KMS-11 (cell line): ENCODE measurements around the gene MAP1LC3B.

Source experiments
- H2AFZ ChIP-seq: fragments of 200-600 bp; sonication (generic); 2 replicates; pipeline ENCODE4 v1.6.1; 2016; ENCODE audit warnings: antibody characterized with exemption, mixed run types, low read depth
- H3K27ac ChIP-seq: fragments of 200-600 bp; sonication (generic); 2 replicates; pipeline ENCODE4 v1.6.1; 2016; ENCODE audit warnings: mild to moderate bottlenecking, mixed run types
- H3K27me3 ChIP-seq: fragments of 200-600 bp; sonication (generic); 2 replicates; pipeline ENCODE4 v1.6.1; 2017; ENCODE audit warnings: mild to moderate bottlenecking, low read depth, mixed run types, moderate library complexity; ENCODE audit not compliant: insufficient read depth
- H3K36me3 ChIP-seq: fragments of 200-600 bp; sonication (generic); 2 replicates; pipeline ENCODE4 v1.6.1; 2017; ENCODE audit warnings: mild to moderate bottlenecking, mixed run types; ENCODE audit not compliant: insufficient read depth
- H3K4me1 ChIP-seq: fragments of 200-600 bp; sonication (generic); 2 replicates; pipeline ENCODE4 v1.6.1; 2016; ENCODE audit warnings: mild to moderate bottlenecking, low read depth, mixed run types; ENCODE audit not compliant: poor library complexity, severe bottlenecking
- H3K4me2 ChIP-seq: fragments of 200-600 bp; sonication (generic); 2 replicates; pipeline ENCODE4 v1.7.0; 2016; ENCODE audit warnings: mild to moderate bottlenecking, mixed run types
- H3K4me3 ChIP-seq: fragments of 200-600 bp; sonication (generic); IDR thresholded peaks from 2 replicates; pipeline ENCODE4 v1.6.1; 2017; ENCODE audit warnings: low read depth, low read length, mixed read lengths; ENCODE audit not compliant: insufficient read depth
- H3K79me2 ChIP-seq: fragments of 200-600 bp; sonication (generic); 2 replicates; pipeline ENCODE4 v1.6.1; 2016; ENCODE audit warnings: low read depth, mixed run types; ENCODE audit not compliant: insufficient read depth
- H3K9ac ChIP-seq: fragments of 200-600 bp; sonication (generic); 2 replicates; pipeline ENCODE4 v1.6.1; 2016; ENCODE audit warnings: mild to moderate bottlenecking, mixed run types
- H4K20me1 ChIP-seq: fragments of 200-600 bp; sonication (generic); 2 replicates; pipeline ENCODE4 v1.6.1; 2016; ENCODE audit warnings: mild to moderate bottlenecking, mixed run types; ENCODE audit not compliant: insufficient read depth
- CTCF ChIP-seq: fragments of 200-600 bp; sonication (generic); conservative IDR thresholded peaks from 2 replicates; pipeline ENCODE4 v1.6.1; 2017; ENCODE audit warnings: low read depth, mild to moderate bottlenecking, antibody characterized with exemption, low read length, moderate library complexity, mixed read lengths

The MAP1LC3B gene

DNA sequence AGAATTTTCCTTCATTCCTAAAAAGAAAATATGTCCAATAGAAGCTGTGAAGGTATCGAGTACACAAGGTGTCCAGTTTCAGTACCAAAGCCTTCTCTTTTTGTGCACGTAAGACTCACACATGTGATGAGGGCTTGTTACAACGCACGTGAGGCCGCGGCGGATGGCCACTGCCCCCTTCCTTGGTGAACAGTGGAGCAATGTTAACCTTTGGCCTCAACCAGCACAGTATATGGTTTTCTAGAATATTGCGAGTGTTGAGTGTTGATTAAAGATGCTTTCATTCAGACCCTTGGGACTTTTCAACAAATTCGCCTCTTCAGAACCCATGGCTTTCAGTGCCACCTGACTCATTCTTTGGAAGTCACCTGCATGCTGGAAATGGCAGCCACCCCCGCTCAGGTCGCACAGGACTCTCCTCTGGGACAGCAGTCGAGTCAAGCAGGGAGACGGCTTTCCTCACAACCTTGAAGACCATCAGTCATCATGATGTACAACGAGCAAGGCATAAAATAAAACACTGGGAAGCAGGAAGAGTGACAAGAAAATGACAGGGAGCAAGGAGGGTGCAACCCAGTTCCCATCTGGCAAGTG, 14.5 kb downstream of the MAP1LC3B start:
- Histone ChIP-seq H2AFZ (no peak overlapping the region), H3K4me1 (no peaks in the 10 kb centered on the region), H3K79me2 (no peaks in the 10 kb centered on the region), H3K4me2 (no peak overlapping the region), H3K9ac (no peak overlapping the region), H4K20me1 (no peaks in the 10 kb centered on the region), H3K27ac (no peak overlapping the region), H3K36me3 (peaks cover 4% of the 10 kb centered on the region; the same call in 1 of the 2 replicates), H3K4me3 (no peak overlapping the region), H3K27me3 (no peaks in the 10 kb centered on the region)
- TF ChIP-seq CTCF = no peak

DNA sequence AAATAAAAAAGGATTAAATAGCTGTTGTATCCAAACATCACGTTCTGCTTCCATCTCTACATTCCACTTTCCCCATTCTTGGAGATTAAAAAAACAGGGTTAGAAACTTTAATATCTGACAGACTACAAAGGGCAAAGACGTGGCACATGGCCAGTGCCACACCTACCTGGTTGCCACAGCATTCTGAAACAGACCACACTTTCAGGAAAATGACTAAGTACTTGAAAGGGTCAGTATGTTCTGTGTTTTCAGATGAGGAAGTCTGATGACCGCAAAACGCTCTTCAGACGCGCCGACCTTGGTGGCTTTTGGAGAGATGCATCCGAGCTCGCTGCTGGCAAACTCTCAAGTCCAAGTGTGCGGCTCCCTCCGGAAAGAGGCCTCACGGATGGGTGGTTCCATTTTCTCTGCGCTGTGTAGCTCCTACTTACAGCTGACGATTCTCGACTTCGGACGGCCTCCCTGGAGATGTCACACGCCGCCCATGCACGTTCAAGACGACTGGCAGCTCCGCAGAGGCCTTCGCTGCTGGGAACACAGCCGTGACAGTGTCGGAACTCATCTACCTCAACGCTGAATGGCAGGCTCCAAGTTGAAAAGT, 15.5 kb downstream of the MAP1LC3B start:
- H2AFZ ChIP-seq = no peak overlapping the region
- TF ChIP-seq CTCF = no peak
- H3K27me3 ChIP-seq = no peaks in the 10 kb centered on the region
- H3K9ac ChIP-seq = no peak overlapping the region
- no peak overlapping the region for H3K4me2 ChIP-seq
- H3K36me3 ChIP-seq = peaks cover 4% of the 10 kb centered on the region; the same call in 1 of the 2 replicates
- no peak overlapping the region for H3K4me3 ChIP-seq
- H3K4me1 ChIP-seq = no peaks in the 10 kb centered on the region
- no peaks in the 10 kb centered on the region for H4K20me1 ChIP-seq
- H3K27ac ChIP-seq = no peak overlapping the region
- H3K79me2 ChIP-seq = no peaks in the 10 kb centered on the region

- TF ChIP-seq CTCF = no peak
These were observed 17.0 kb downstream of the MAP1LC3B start for GRCh38 chr16:87409153-87409552.

DNA sequence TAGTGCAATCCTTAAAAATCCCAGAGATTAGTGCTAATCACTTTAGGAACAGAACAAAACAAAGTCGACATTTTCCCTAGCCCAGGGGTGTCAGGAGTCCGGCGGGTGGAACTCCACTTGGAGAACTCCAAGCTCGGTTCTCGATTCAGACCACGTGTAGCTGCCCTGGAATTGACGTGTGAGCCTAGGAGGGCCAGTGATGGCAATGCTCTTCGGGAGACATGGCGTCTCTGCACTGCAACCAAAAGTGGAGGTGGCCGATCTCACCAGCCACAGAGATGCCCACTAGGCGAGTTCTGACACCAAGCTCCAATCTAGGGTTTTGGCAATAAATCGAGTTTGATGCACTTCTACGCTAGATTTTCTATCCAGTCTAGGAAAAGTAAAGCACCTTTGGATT, 17.6 kb downstream of the MAP1LC3B start:
- no peak overlapping the region for H3K27ac ChIP-seq
- no peak overlapping the region for H3K9ac ChIP-seq
- H2AFZ ChIP-seq = no peak overlapping the region
- H3K4me2 ChIP-seq = no peak overlapping the region
- no peaks in the 10 kb centered on the region for H3K79me2 ChIP-seq
- H4K20me1 ChIP-seq = no peaks in the 10 kb centered on the region
- no peak overlapping the region for H3K4me3 ChIP-seq
- no peaks in the 10 kb centered on the region for H3K27me3 ChIP-seq
- H3K36me3 ChIP-seq = no peaks in the 10 kb centered on the region
- no peak for TF ChIP-seq CTCF
- no peaks in the 10 kb centered on the region for H3K4me1 ChIP-seq

More at GRCh38 chr16:87409153-87409552, 17.0 kb downstream of the MAP1LC3B start:
- Histone ChIP-seq H3K79me2 (no peaks in the 10 kb centered on the region), H3K9ac (no peak overlapping the region), H3K36me3 (no peaks in the 10 kb centered on the region), H2AFZ (no peak overlapping the region), H3K4me2 (no peak overlapping the region), H3K27me3 (no peaks in the 10 kb centered on the region), H3K4me3 (no peak overlapping the region), H3K4me1 (no peaks in the 10 kb centered on the region), H4K20me1 (no peaks in the 10 kb centered on the region), H3K27ac (no peak overlapping the region)
